Hepatocyte (in vitro differentiated cells): ENCODE measurements around the gene SLITRK6. TPM values are rescaled to one million over a fixed set of nuclear protein-coding genes. Genes with fewer than 3 reads are reported as not detected.

Experiments
- DNase-seq: peaks from one replicate; pipeline ENCODE4 v3.0.0-alpha.2; 2016; ENCODE audit warnings: low spot score
- H2AFZ ChIP-seq: fragments of 200-600 bp; sonication (generic); 2 replicates; pipeline ENCODE4 v1.6.0; 2016; ENCODE audit warnings: antibody characterized with exemption, mild to moderate bottlenecking
- H3K27ac ChIP-seq: fragments of 200-600 bp; sonication (generic); 2 replicates; pipeline ENCODE4 v1.5.1; 2016; ENCODE audit warnings: mild to moderate bottlenecking
- H3K27me3 ChIP-seq: fragments of 200-600 bp; sonication (generic); 2 replicates; pipeline ENCODE4 v1.6.1; 2016
- H3K36me3 ChIP-seq: fragments of 200-600 bp; sonication (generic); replicated peaks from 2 replicates; pipeline ENCODE4 v1.5.1; 2016; ENCODE audit warnings: low read depth; ENCODE audit not compliant: insufficient read depth
- H3K4me1 ChIP-seq: fragments of 200-600 bp; sonication (generic); 2 replicates; pipeline ENCODE4 v1.5.1; 2016; ENCODE audit warnings: mild to moderate bottlenecking, moderate library complexity; ENCODE audit not compliant: insufficient read depth
- H3K4me2 ChIP-seq: fragments of 200-600 bp; sonication (generic); 2 replicates; pipeline ENCODE4 v1.6.0; 2016
- H3K4me3 ChIP-seq: fragments of 200-600 bp; sonication (generic); 2 replicates; pipeline ENCODE4 v1.5.1; 2016; ENCODE audit warnings: mild to moderate bottlenecking
- H3K79me2 ChIP-seq: fragments of 200-600 bp; sonication (generic); 2 replicates; pipeline ENCODE4 v1.6.0; 2017; ENCODE audit warnings: mild to moderate bottlenecking
- H3K9me2 ChIP-seq: fragments of 200-600 bp; sonication (generic); replicated peaks from 2 replicates; pipeline ENCODE4 v1.6.0; 2017; ENCODE audit warnings: mild to moderate bottlenecking; ENCODE audit not compliant: insufficient read depth
- H3K9me3 ChIP-seq: fragments of 200-600 bp; sonication (generic); 2 replicates; pipeline ENCODE4 v1.5.1; 2016; ENCODE audit warnings: low read depth, mild to moderate bottlenecking
- H4K20me1 ChIP-seq: fragments of 200-600 bp; sonication (generic); 2 replicates; pipeline ENCODE4 v1.6.0; 2016; ENCODE audit warnings: mild to moderate bottlenecking; ENCODE audit not compliant: insufficient read depth, poor library complexity, severe bottlenecking
- CTCF ChIP-seq: fragments of 200-600 bp; sonication (generic); IDR thresholded peaks from 2 replicates; pipeline ENCODE4 v1.5.1; 2016; ENCODE audit warnings: antibody characterized with exemption, mild to moderate bottlenecking; ENCODE audit not compliant: poor library complexity
- EZH2 ChIP-seq: fragments of 200-600 bp; sonication (generic); IDR thresholded peaks from 2 replicates; pipeline ENCODE4 v1.6.1; 2016; ENCODE audit warnings: antibody characterized with exemption, mild to moderate bottlenecking, borderline replicate concordance
- EZH2phosphoT487 ChIP-seq: fragments of 200-600 bp; sonication (generic); IDR thresholded peaks from one replicate; pipeline ENCODE4 v1.6.1; 2018; ENCODE audit warnings: antibody characterized with exemption, mild to moderate bottlenecking, low read depth, moderate library complexity; ENCODE audit not compliant: unreplicated experiment, severe bottlenecking
- WGBS: methylation state at CpG from one replicate; pipeline ENCODE4 v1.1.6; 2016; ENCODE audit warnings: low lambda C conversion rate; ENCODE audit errors: missing lambda C conversion rate; 5-methylcytosine and 5-hydroxymethylcytosine counted together
- polyA plus RNA-seq: library from polyadenylated mRNA; unstranded; fragments of >200 nt; fragmentation: Nextera tagmentation; extraction: Ambion mirVana; gene quantifications from 2 replicates; pipeline ENCODE4 v1.2.1, GENCODE V29; 2016
- total RNA-seq: library from RNA; depleted of rRNA; stranded (reverse); fragments of >200 nt; gene quantifications from 2 replicates; pipeline ENCODE4 v1.2.3, GENCODE V29; 2014

SLITRK6 gene, protein sequence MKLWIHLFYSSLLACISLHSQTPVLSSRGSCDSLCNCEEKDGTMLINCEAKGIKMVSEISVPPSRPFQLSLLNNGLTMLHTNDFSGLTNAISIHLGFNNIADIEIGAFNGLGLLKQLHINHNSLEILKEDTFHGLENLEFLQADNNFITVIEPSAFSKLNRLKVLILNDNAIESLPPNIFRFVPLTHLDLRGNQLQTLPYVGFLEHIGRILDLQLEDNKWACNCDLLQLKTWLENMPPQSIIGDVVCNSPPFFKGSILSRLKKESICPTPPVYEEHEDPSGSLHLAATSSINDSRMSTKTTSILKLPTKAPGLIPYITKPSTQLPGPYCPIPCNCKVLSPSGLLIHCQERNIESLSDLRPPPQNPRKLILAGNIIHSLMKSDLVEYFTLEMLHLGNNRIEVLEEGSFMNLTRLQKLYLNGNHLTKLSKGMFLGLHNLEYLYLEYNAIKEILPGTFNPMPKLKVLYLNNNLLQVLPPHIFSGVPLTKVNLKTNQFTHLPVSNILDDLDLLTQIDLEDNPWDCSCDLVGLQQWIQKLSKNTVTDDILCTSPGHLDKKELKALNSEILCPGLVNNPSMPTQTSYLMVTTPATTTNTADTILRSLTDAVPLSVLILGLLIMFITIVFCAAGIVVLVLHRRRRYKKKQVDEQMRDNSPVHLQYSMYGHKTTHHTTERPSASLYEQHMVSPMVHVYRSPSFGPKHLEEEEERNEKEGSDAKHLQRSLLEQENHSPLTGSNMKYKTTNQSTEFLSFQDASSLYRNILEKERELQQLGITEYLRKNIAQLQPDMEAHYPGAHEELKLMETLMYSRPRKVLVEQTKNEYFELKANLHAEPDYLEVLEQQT
- total RNA-seq (22.4 and 24.6 TPM in 2 replicates), polyA plus RNA-seq (8.6 and 9.8 TPM in 2 replicates)

GRCh38 chr13:85799097-85799582 lies at the start of gene SLITRK6:
Gene SLITRK6, minus strand, starts transcription at chr13:85799419. Its CDS starts 2,911 bp downstream, at chr13:85796508.
- DNase-seq: peak; percentile 75
- Histone ChIP-seq H3K4me1 (no peaks in the 10 kb centered on the region), H4K20me1 (no peaks in the 10 kb centered on the region), H3K9me3 (peaks cover 5% of the 10 kb centered on the region), H3K36me3 (no peaks in the 10 kb centered on the region), H3K79me2 (peaks cover 37% of the 10 kb centered on the region), H3K9me2 (no peaks in the 10 kb centered on the region), H2AFZ (peak within 1 kb of the TSS; percentile 13), H3K4me2 (peak within 1 kb of the TSS; percentile 47), H3K4me3 (peak within 1 kb of the TSS; percentile 23), H3K27ac (peak within 1 kb of the TSS; percentile 70), H3K27me3 (no peaks in the 10 kb centered on the region)
- WGBS: 7% methylated on average over 3 of the region's 3 CpGs
- TF ChIP-seq CTCF: peak; percentile 34
- no peak for TF ChIP-seq EZH2phosphoT487

DNA sequence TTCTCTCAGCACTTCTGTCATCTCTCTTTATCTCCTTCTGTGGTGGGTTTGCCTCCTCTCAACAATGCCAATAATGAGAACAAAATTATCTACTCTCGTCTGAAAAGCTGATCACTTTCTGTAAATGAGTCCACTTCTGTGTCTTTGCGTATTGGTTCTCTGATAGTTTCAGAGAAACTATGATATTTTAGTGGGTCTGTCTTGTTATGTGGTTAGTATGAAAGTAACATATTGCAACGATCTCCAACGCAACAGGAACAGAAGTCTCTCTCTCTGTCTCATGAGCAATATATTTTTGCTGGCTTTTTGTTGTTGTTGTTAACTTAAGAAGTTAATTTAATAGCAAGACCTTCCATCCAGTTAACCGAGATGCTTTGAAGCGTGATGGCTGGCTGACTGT lies 47.8 kb upstream of the SLITRK6 start:
- 88% methylated on average over 6 of the region's 6 CpGs for WGBS

GRCh38 chr13:85841427-85841826 lies 42.2 kb upstream of the SLITRK6 start:
- 79% methylated on average over 2 of the region's 2 CpGs for WGBS
- DNase-seq: no peak
- H3K4me2 ChIP-seq: no peak overlapping the region
- H2AFZ ChIP-seq: no peak overlapping the region
- H3K9me2 ChIP-seq: no peaks in the 10 kb centered on the region
- H3K36me3 ChIP-seq: no peaks in the 10 kb centered on the region
- no peaks in the 10 kb centered on the region for H4K20me1 ChIP-seq
- no peak overlapping the region for H3K4me3 ChIP-seq
- no peaks in the 10 kb centered on the region for H3K27me3 ChIP-seq
- H3K9me3 ChIP-seq: no peaks in the 10 kb centered on the region
- TF ChIP-seq EZH2phosphoT487: no peak
- no peak for TF ChIP-seq EZH2
- no peak for TF ChIP-seq CTCF
- H3K4me1 ChIP-seq: no peaks in the 10 kb centered on the region
- H3K79me2 ChIP-seq: no peaks in the 10 kb centered on the region
- no peak overlapping the region for H3K27ac ChIP-seq

More for the DNA sequence above, 47.8 kb upstream of the SLITRK6 start:
- no peak for DNase-seq
- H3K4me2 ChIP-seq: no peak overlapping the region
- no peaks in the 10 kb centered on the region for H3K27me3 ChIP-seq
- H3K9me3 ChIP-seq: no peaks in the 10 kb centered on the region
- TF ChIP-seq EZH2phosphoT487 (no peak), EZH2 (no peak), CTCF (no peak)
- H3K4me1 ChIP-seq: no peaks in the 10 kb centered on the region
- H3K27ac ChIP-seq: no peak overlapping the region
- H3K79me2 ChIP-seq: no peaks in the 10 kb centered on the region
- H2AFZ ChIP-seq: no peak overlapping the region
- no peaks in the 10 kb centered on the region for H3K9me2 ChIP-seq
- H4K20me1 ChIP-seq: no peaks in the 10 kb centered on the region
- no peaks in the 10 kb centered on the region for H3K36me3 ChIP-seq
- H3K4me3 ChIP-seq: no peak overlapping the region
